Measurements from ENCODE around the gene NUP93. TPM values are rescaled to one million over a fixed set of nuclear protein-coding genes. Genes with fewer than 3 reads are reported as not detected.

The NUP93 gene
- total and polyA plus RNA-seq, 9 of the 15 experiments (the other 6 are each of a cell fraction or from before 2014, with no cell fraction given) = 92.0 to 162 (median 121) TPM

DNA sequence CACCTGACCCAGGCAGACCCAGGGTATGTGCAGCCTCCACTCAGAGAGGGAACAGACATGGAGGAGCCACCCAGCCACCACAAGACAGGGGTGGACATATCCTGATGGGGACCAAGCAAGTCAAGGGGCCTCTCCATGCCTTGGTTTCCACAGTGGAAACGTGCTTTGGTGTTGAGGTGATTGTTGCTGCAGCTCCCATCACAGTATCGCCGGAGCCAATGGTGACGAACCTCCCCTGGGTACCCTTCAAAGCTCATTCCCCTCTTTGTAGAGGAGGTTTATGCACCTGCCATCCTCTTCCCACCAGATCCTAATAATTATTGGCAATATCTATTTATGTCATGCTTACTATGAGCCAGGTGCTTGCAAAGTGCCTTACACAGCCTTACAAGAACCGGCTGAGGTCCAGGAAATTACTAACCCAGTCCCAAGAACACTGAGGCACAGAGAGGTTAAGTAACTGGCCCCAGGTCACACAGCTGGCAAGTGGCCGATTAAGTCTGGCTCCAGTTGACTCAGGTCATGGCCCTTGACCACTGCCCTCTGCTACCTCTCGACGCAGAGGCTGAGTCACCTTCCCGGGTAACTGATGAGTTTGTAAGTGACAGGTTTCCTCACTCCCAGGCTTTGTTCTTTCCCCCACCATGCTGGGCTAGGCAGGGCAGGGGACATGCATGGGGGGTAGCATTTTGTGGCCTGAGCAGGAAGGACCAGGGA, 155.7 kb downstream of the NUP93 start (continued):
- no peak for TF ChIP-seq NR1H2 (CRISPR knock-in tag; IDR thresholded peaks at IDR 0.05)
- TF ChIP-seq ZNF76 (CRISPR knock-in tag; IDR thresholded peaks at IDR 0.05; ENCODE audit: borderline replicate concordance) = no peak
- TF ChIP-seq MAFK (IDR thresholded peaks at IDR 0.05; ENCODE audit: low read length) = 0 out of 2 replicates have a peak, but pooled peaks have one; percentile 5
- TF ChIP-seq ZEB2 (IDR thresholded peaks at IDR 0.05) = no peak
- peak; percentile 48; the same call in 1 of the 2 replicates for TF ChIP-seq NFE2 (IDR thresholded peaks at IDR 0.05; ENCODE audit: low read depth)
- no peak for TF ChIP-seq ARHGAP35 (IDR thresholded peaks at IDR 0.05; ENCODE audit: partially characterized antibody)
- TF ChIP-seq KDM1A (IDR thresholded peaks at IDR 0.05) = peak; percentile 62 to 80; a peak in 3 of 4 replicates
- no peak for TF ChIP-seq NRF1 (conservative IDR thresholded peaks at IDR 0.05 in 1 of 2, IDR thresholded peaks at IDR 0.05 in 1 of 2)
- TF ChIP-seq PCBP2 (IDR thresholded peaks at IDR 0.05; ENCODE audit: low read depth, low read length, poor library complexity, severe bottlenecking) = no peak
- TF ChIP-seq KLF1 (tag; IDR thresholded peaks at IDR 0.05) = no peak
- no peak for TF ChIP-seq TAF1 (IDR thresholded peaks at IDR 0.05; ENCODE audit: control insufficient read depth, extremely low read depth, insufficient read depth, low read length, severe bottlenecking)
- no peak for TF ChIP-seq HCFC1 (IDR thresholded peaks at IDR 0.05; ENCODE audit: low read depth, low read length)
- TF ChIP-seq NFE2L1 (tag; IDR thresholded peaks at IDR 0.05; ENCODE audit: borderline replicate concordance, low read depth) = no peak
- no peak for TF ChIP-seq STAG1 (CRISPR knock-in tag; IDR thresholded peaks at IDR 0.05; ENCODE audit: borderline replicate concordance)
- no peak for TF ChIP-seq ZNF79 (CRISPR knock-in tag; IDR thresholded peaks at IDR 0.05; ENCODE audit: low read depth)
- no peak for TF ChIP-seq MIER1 (IDR thresholded peaks at IDR 0.05; ENCODE audit: low read depth)
- TF ChIP-seq FOSL1 (tag; conservative IDR thresholded peaks at IDR 0.05) = peak; percentile 68
- TF ChIP-seq SAFB2 (IDR thresholded peaks at IDR 0.05; ENCODE audit: borderline replicate concordance, low read depth, low read length, severe bottlenecking) = no peak
- TF ChIP-seq, protein P1, sequence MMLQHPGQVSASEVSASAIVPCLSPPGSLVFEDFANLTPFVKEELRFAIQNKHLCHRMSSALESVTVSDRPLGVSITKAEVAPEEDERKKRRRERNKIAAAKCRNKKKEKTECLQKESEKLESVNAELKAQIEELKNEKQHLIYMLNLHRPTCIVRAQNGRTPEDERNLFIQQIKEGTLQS (IDR thresholded peaks at IDR 0.05) = peak; percentile 64
- TF ChIP-seq, protein P1 (CRISPR knock-in tag; conservative IDR thresholded peaks at IDR 0.05) = no peak
- no peak for TF ChIP-seq ZNF830 (CRISPR knock-in tag; IDR thresholded peaks at IDR 0.05)
- TF ChIP-seq, protein P2, sequence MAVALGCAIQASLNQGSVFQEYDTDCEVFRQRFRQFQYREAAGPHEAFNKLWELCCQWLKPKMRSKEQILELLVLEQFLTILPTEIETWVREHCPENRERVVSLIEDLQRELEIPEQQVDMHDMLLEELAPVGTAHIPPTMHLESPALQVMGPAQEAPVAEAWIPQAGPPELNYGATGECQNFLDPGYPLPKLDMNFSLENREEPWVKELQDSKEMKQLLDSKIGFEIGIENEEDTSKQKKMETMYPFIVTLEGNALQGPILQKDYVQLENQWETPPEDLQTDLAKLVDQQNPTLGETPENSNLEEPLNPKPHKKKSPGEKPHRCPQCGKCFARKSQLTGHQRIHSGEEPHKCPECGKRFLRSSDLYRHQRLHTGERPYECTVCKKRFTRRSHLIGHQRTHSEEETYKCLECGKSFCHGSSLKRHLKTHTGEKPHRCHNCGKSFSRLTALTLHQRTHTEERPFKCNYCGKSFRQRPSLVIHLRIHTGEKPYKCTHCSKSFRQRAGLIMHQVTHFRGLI (CRISPR knock-in tag; IDR thresholded peaks at IDR 0.05) = no peak
- TF ChIP-seq BACH1 (tag; IDR thresholded peaks at IDR 0.05) = no peak
- no peak for TF ChIP-seq GABPB2 (CRISPR knock-in tag; conservative IDR thresholded peaks at IDR 0.05)
- no peak for TF ChIP-seq HDGF (IDR thresholded peaks at IDR 0.05)
- no peak for TF ChIP-seq FOXJ3 (CRISPR knock-in tag; IDR thresholded peaks at IDR 0.05)
- TF ChIP-seq HNRNPL (IDR thresholded peaks at IDR 0.05; ENCODE audit: low read depth, low read length) = no peak
- no peak for TF ChIP-seq NFIC (IDR thresholded peaks at IDR 0.05)

Data from K562 (cell line).